GM12891 (cell line): ENCODE data around the gene RYR2.

ENCODE experiments used
- POLR2A ChIP-seq: IDR thresholded peaks from 2 replicates; pipeline ENCODE4 v1.6.1; 2011; ENCODE audit warnings: low read depth, low read length, control low read depth
- POLR2AphosphoS5 ChIP-seq: IDR thresholded peaks from 2 replicates; pipeline ENCODE4 v1.6.1; 2011; ENCODE audit warnings: low read depth, low read length, control low read depth
- POU2F2 ChIP-seq: IDR thresholded peaks from 2 replicates; pipeline ENCODE4 v1.6.1; 2011; ENCODE audit warnings: low read depth, mild to moderate bottlenecking, control low read depth, low read length, moderate library complexity
- SPI1 ChIP-seq: IDR thresholded peaks from 2 replicates; pipeline ENCODE4 v1.6.1; 2011; ENCODE audit warnings: low read depth, low read length, control low read depth
- TAF1 ChIP-seq: IDR thresholded peaks from 2 replicates; pipeline ENCODE4 v1.6.1; 2011; ENCODE audit warnings: low read depth, low read length, control low read depth

GRCh38 chr1:237367758-237368157 is 325.8 kb downstream of the RYR2 start:
- TF ChIP-seq POLR2A: no peak
- TF ChIP-seq TAF1: no peak
- TF ChIP-seq POLR2AphosphoS5: no peak
- no peak for TF ChIP-seq SPI1
- TF ChIP-seq POU2F2: no peak
